Panc1 (cell line): ENCODE results near the gene SZT2. TPM values are rescaled to one million over a fixed set of nuclear protein-coding genes. Genes with fewer than 3 reads are reported as not detected.

ENCODE experiments used
- ATAC-seq: fragments of 200-7000 bp; cut with Tn5 transposase; 2 replicates; pipeline ENCODE4 v1.9.1; 2020; ENCODE audit warnings: mild to moderate bottlenecking, moderate library complexity
- BruUV-seq: library from RNA; stranded (reverse); fragments of 400-500 nt; replicated peaks from 2 replicates; lab custom pipeline; 2021; lab: Mats Ljungman, UMichigan
- CTCF ChIA-PET: fragments of 300-600 bp; sonication (Branson Sonifier 250); formaldehyde crosslinking; loops from one replicate; lab custom pipeline; 2022; ENCODE audit warnings: antibody characterized with exemption; lab: Charles Lee
- POLR2A ChIA-PET: fragments of 300-600 bp; sonication (Branson Sonifier 250); formaldehyde crosslinking; loops from one replicate; lab custom pipeline; 2022; ENCODE audit warnings: antibody characterized with exemption; lab: Charles Lee
- DNase-seq: peaks from one replicate; pipeline ENCODE4 v3.0.0-alpha.2; 2010; ENCODE audit warnings: low read depth, low spot score
- H3K27ac ChIP-seq: 2 replicates; pipeline ENCODE4 v1.5.1; 2011; ENCODE audit warnings: mild to moderate bottlenecking, low read length, inconsistent platforms
- H3K27me3 ChIP-seq: fragments of 200-500 bp; sonication (Bioruptor generic); 2 replicates; pipeline ENCODE4 v1.6.0; 2014; ENCODE audit warnings: low read length, inconsistent platforms; ENCODE audit not compliant: control insufficient read depth, insufficient read depth
- H3K36me3 ChIP-seq: fragments of 200-500 bp; sonication (Bioruptor generic); 2 replicates; pipeline ENCODE4 v1.5.1; 2014; ENCODE audit warnings: inconsistent platforms, mild to moderate bottlenecking, low read length, moderate library complexity; ENCODE audit not compliant: control insufficient read depth, insufficient read depth
- H3K4me1 ChIP-seq: 2 replicates; pipeline ENCODE4 v1.5.1; 2011; ENCODE audit warnings: inconsistent platforms, mild to moderate bottlenecking, low read length, moderate library complexity; ENCODE audit not compliant: control insufficient read depth, insufficient read depth
- H3K4me3 ChIP-seq, 2 experiments: 2 replicates each; pipeline ENCODE4 v1.5.1; 2011 to 2012; ENCODE audit warnings: low read depth in 2 of 2, low read length in 2 of 2, mild to moderate bottlenecking in 2 of 2, inconsistent platforms in 1 of 2, moderate library complexity in 1 of 2
- H3K9me3 ChIP-seq: fragments of 200-500 bp; sonication (Bioruptor generic); 2 replicates; pipeline ENCODE4 v1.5.1; 2014; ENCODE audit warnings: low read depth, mild to moderate bottlenecking, inconsistent platforms, low read length, moderate library complexity; ENCODE audit not compliant: control insufficient read depth, insufficient read depth
- POLR2AphosphoS5 ChIP-seq: IDR thresholded peaks from 2 replicates; pipeline ENCODE4 v1.6.1; 2012; ENCODE audit warnings: mild to moderate bottlenecking, low read depth, low read length, moderate library complexity
- REST ChIP-seq, 2 experiments: IDR thresholded peaks; 2 replicates each; pipeline ENCODE4 v1.6.1; 2011 to 2012; ENCODE audit warnings: low read depth in 2 of 2, control low read depth in 1 of 2, low read length in 1 of 2, mild to moderate bottlenecking in 1 of 2, moderate library complexity in 1 of 2; ENCODE audit not compliant: insufficient read depth in 1 of 2
- SIN3A ChIP-seq: IDR thresholded peaks from 2 replicates; pipeline ENCODE4 v1.6.1; 2012; ENCODE audit warnings: low read depth, mild to moderate bottlenecking, low read length, moderate library complexity, borderline replicate concordance; ENCODE audit not compliant: insufficient read depth
- TCF7L2 ChIP-seq: IDR thresholded peaks from 2 replicates; pipeline ENCODE4 v1.6.1; 2011; ENCODE audit warnings: mild to moderate bottlenecking, low read depth, low read length, inconsistent platforms
- in situ Hi-C: cut with HindIII; loops from 2 replicates; pipeline ENCODE4 v1.10.0; 2016; ENCODE audit warnings: low sequenced_read_pairs, low pct_unique_long_range_greater_than_20kb
- intact Hi-C: fragments of 100-400 bp; cut with micrococcal nuclease; formaldehyde crosslinking; loops from one replicate; pipeline ENCODE4 v1.10.0; 2022; ENCODE audit not compliant: unreplicated experiment
- total RNA-seq: library from RNA; stranded (reverse); gene quantifications from one replicate; pipeline ENCODE4 v1.2.1, GENCODE V29; 2021; ENCODE audit not compliant: unreplicated experiment
- TF ChIP-seq, protein P1 (sequence below): fragments of 450-650 bp; IDR thresholded peaks from 2 replicates; pipeline ENCODE4 v1.5.1; 2017; ENCODE audit warnings: mild to moderate bottlenecking

The SZT2 gene
- total RNA-seq, 1 experiment from 2014 or later = 40.2 TPM

DNA sequence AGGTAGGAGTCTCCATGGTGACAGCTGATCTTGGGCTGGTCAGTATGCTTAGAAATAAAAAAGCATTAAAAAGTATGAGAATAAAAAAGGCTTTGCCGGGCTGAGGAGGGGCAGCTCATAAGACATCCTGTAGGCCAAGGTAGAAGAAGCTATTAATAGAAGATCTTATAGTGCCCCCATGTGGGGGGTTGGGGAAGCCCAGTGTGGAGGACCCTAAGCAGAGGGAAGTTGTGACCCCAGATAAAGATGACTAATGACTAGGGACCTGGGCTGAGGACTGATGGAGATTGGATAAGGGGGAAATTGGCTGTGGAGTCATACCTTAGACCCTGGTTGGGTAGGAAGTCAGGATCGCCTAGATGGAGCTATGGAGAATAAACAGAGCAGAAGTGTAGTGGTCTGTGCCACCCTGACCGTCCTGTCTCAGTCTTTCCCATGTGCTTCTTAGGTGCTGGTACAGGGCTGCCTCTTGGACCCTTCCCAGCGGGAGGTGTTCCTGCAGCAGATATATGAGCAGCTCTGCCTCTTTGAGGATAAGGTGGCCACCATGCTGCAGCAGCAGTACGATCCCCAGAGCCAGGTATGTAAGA, 25.0 kb downstream of the SZT2 start:
- POLR2A ChIA-PET = interaction anchor here (1.0 kb wide), 1 partner anchor 66 kb away, joined by 4 read pairs; no protein-coding TSS in a partner anchor
- no peak for TF ChIP-seq POLR2AphosphoS5
- TF ChIP-seq, protein P1, sequence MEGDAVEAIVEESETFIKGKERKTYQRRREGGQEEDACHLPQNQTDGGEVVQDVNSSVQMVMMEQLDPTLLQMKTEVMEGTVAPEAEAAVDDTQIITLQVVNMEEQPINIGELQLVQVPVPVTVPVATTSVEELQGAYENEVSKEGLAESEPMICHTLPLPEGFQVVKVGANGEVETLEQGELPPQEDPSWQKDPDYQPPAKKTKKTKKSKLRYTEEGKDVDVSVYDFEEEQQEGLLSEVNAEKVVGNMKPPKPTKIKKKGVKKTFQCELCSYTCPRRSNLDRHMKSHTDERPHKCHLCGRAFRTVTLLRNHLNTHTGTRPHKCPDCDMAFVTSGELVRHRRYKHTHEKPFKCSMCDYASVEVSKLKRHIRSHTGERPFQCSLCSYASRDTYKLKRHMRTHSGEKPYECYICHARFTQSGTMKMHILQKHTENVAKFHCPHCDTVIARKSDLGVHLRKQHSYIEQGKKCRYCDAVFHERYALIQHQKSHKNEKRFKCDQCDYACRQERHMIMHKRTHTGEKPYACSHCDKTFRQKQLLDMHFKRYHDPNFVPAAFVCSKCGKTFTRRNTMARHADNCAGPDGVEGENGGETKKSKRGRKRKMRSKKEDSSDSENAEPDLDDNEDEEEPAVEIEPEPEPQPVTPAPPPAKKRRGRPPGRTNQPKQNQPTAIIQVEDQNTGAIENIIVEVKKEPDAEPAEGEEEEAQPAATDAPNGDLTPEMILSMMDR = peak; percentile 76
- Histone ChIP-seq H3K4me1 (no peaks in the 10 kb centered on the region), H3K9me3 (no peaks in the 10 kb centered on the region), H3K27me3 (no peaks in the 10 kb centered on the region), H3K27ac (no peak overlapping the region), H3K36me3 (peaks cover 3% of the 10 kb centered on the region; the same call in 1 of the 2 replicates), H3K4me3 (no peak overlapping the region)
- BruUV-seq = no TSS peak
- DNase-seq (peak; percentile 20), ATAC-seq (peak; percentile 93)
- intact Hi-C loops (loop anchor here (1.0 to 5.0 kb wide), 2 partner anchors 176 to 187 kb away; no protein-coding TSS in a partner anchor), in situ Hi-C loops (no loop called here)
- CTCF ChIA-PET = interaction anchor here (0.6 to 1.7 kb wide), 8 partner anchors 39 to 502 kb away, joined by 3 to 23 read pairs (median 4); partner anchors contain the start of gene HYI

DNA sequence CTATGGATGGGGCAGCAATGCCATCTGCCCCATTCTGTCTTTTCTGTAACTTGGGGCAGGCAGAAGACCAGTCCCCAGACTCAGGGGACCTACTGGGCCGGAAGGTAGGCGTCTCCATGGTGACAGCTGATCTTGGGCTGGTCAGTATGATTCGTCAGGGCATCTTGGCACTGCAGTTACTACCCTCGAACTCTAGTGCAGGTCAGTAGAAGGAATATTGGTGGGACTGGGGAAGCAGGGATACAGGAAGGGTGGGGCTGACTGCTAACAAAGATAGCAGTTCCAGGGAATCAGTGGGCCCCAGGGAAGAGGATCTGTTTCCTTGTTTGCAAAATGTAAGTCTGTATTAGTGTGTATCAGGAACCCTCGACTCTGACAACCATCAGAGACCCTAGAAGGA, 26.2 kb downstream of the SZT2 start:
- TF ChIP-seq SIN3A (no peak), REST (IDR thresholded peaks at IDR 0.05; ENCODE audit: insufficient read depth in 1 of 2, low read depth in 2 of 2, low read length in 1 of 2) (no peak), POLR2AphosphoS5 (no peak), TCF7L2 (no peak)
- TF ChIP-seq, protein P1 = no peak
- peaks cover 3% of the 10 kb centered on the region; the same call in 1 of the 2 replicates for H3K36me3 ChIP-seq
- no peaks in the 10 kb centered on the region for H3K9me3 ChIP-seq
- ATAC-seq (no peak), DNase-seq (no peak)
- in situ Hi-C loops (no loop called here), intact Hi-C loops (no loop called here)
- H3K27ac ChIP-seq = no peak overlapping the region
- H3K4me1 ChIP-seq = no peaks in the 10 kb centered on the region
- ChIA-PET CTCF (interaction anchor here (0.6 kb wide), 1 partner anchor 59 kb away, joined by 6 read pairs; no protein-coding TSS in a partner anchor), POLR2A (interaction anchor here (0.7 kb wide), 1 partner anchor 19 kb away, joined by 3 read pairs; no protein-coding TSS in a partner anchor)
- no TSS peak for BruUV-seq
- H3K27me3 ChIP-seq = no peaks in the 10 kb centered on the region
- no peak overlapping the region for H3K4me3 ChIP-seq
